ENCODE results near the gene ELFN2. TPM values are rescaled to one million over a fixed set of nuclear protein-coding genes. Genes with fewer than 3 reads are reported as not detected.

Gene ELFN2
- polyA plus RNA-seq, 3 donors: 0.01 TPM; not detected in 2

- no peak for TF ChIP-seq CTCF (IDR thresholded peaks at IDR 0.05)
- H3K36me3 Mint-ChIP-seq: no peaks in the 10 kb centered on the region
- no peak overlapping the region for H3K4me3 Mint-ChIP-seq
- no peak overlapping the region for H3K4me2 ChIP-seq (replicated peaks; ENCODE audit: extremely low read depth, low read length, poor library complexity, severe bottlenecking)
- H3K27me3 ChIP-seq (ENCODE audit: control insufficient read depth in 2 of 2, insufficient read depth in 2 of 2, low read length in 2 of 2): peaks cover 0 to 4% of the 10 kb centered on the region in 2 donors
- H3K27ac ChIP-seq (ENCODE audit: low read depth in 1 of 2, low read length in 2 of 2): no peak overlapping the region
- DNase-seq: no peak
- H3K9me3 ChIP-seq (replicated peaks in 1 of 2; ENCODE audit: control insufficient read depth in 1 of 2, insufficient read depth in 1 of 2, low read length in 2 of 2): no peaks in the 10 kb centered on the region
- H2AFZ ChIP-seq (ENCODE audit: insufficient read depth, low read depth, low read length, poor library complexity, severe bottlenecking): no peak overlapping the region
- H3K79me2 ChIP-seq (ENCODE audit: insufficient read depth, low read length): no peaks in the 10 kb centered on the region
- H3K4me3 ChIP-seq (replicated peaks in 1 of 3; ENCODE audit: low read depth in 2 of 3, low read length in 3 of 3): no peak overlapping the region
- H3K27ac Mint-ChIP-seq: no peak overlapping the region
- peaks cover 9 to 37% (median 11%) of the 10 kb centered on the region in 3 donors for H3K27me3 Mint-ChIP-seq (ENCODE audit: low read depth in 3 of 3)
- H3K36me3 ChIP-seq (replicated peaks in 1 of 2; ENCODE audit: control insufficient read depth in 1 of 2, insufficient read depth in 2 of 2, low read length in 2 of 2): no peaks in the 10 kb centered on the region
- no peaks in the 10 kb centered on the region for H4K20me1 ChIP-seq (ENCODE audit: insufficient read depth, low read length)
- H3K4me1 Mint-ChIP-seq: peaks cover 3% of the 10 kb centered on the region
- no peak overlapping the region for H3K9ac ChIP-seq (ENCODE audit: insufficient read depth, low read length, poor library complexity, severe bottlenecking)
- H3K9me3 Mint-ChIP-seq: peaks cover 0 to 2% (median 0%) of the 10 kb centered on the region in 7 donors
- no peaks in the 10 kb centered on the region for H3K4me1 ChIP-seq (ENCODE audit: control insufficient read depth in 1 of 2, insufficient read depth in 2 of 2, low read length in 2 of 2)
- WGBS (ENCODE audit: insufficient coverage): 95% methylated on average over 11 of the region's 12 CpGs
- intact Hi-C loops (cut with micrococcal nuclease): loop anchor here in 1 of 2 donors (10.0 kb wide), 1 partner anchor 50 kb away; no protein-coding TSS in a partner anchor
These were observed 42.6 kb downstream of the ELFN2 start for GRCh38 chr22:37384691-37385090.

- peaks cover 8 to 39% (median 10%) of the 10 kb centered on the region in 3 donors for H3K27me3 Mint-ChIP-seq (ENCODE audit: low read depth in 3 of 3)
- H4K20me1 ChIP-seq (ENCODE audit: insufficient read depth, low read length): no peaks in the 10 kb centered on the region
- H2AFZ ChIP-seq (ENCODE audit: insufficient read depth, low read depth, low read length, poor library complexity, severe bottlenecking): no peak overlapping the region
- DNase-seq: no peak
- H3K27ac ChIP-seq (ENCODE audit: low read depth in 1 of 2, low read length in 2 of 2): no peak overlapping the region
- H3K36me3 ChIP-seq (replicated peaks in 1 of 2; ENCODE audit: control insufficient read depth in 1 of 2, insufficient read depth in 2 of 2, low read length in 2 of 2): no peaks in the 10 kb centered on the region
- H3K27me3 ChIP-seq (ENCODE audit: control insufficient read depth in 2 of 2, insufficient read depth in 2 of 2, low read length in 2 of 2): peaks cover 0 to 8% of the 10 kb centered on the region in 2 donors
- no peak overlapping the region for H3K4me3 ChIP-seq (replicated peaks in 1 of 3; ENCODE audit: low read depth in 2 of 3, low read length in 3 of 3)
- H3K79me2 ChIP-seq (ENCODE audit: insufficient read depth, low read length): no peaks in the 10 kb centered on the region
- H3K9me3 Mint-ChIP-seq: peaks cover 0 to 2% (median 0%) of the 10 kb centered on the region in 7 donors
- no peak overlapping the region for H3K27ac Mint-ChIP-seq
- H3K4me2 ChIP-seq (replicated peaks; ENCODE audit: extremely low read depth, low read length, poor library complexity, severe bottlenecking): no peak overlapping the region
- no peaks in the 10 kb centered on the region for H3K4me1 ChIP-seq (ENCODE audit: control insufficient read depth in 1 of 2, insufficient read depth in 2 of 2, low read length in 2 of 2)
- peaks cover 3% of the 10 kb centered on the region for H3K4me1 Mint-ChIP-seq
- no peaks in the 10 kb centered on the region for H3K9me3 ChIP-seq (replicated peaks in 1 of 2; ENCODE audit: control insufficient read depth in 1 of 2, insufficient read depth in 1 of 2, low read length in 2 of 2)
- TF ChIP-seq CTCF (IDR thresholded peaks at IDR 0.05): no peak
- H3K4me3 Mint-ChIP-seq: no peak overlapping the region
- no peak overlapping the region for H3K9ac ChIP-seq (ENCODE audit: insufficient read depth, low read length, poor library complexity, severe bottlenecking)
- intact Hi-C loops (cut with micrococcal nuclease): loop anchor here in 1 of 2 donors (10.0 kb wide), 1 partner anchor 49 kb away; no protein-coding TSS in a partner anchor
- H3K36me3 Mint-ChIP-seq: no peaks in the 10 kb centered on the region
- WGBS (ENCODE audit: insufficient coverage): 94% methylated on average over 7 of the region's 9 CpGs
These were observed 43.9 kb downstream of the ELFN2 start for GRCh38 chr22:37383341-37383740.
